Mesodermal cell (in vitro differentiated cells): Measurements from ENCODE around the gene EPHB6.

Experiments
- H3K27ac ChIP-seq: 2 replicates; pipeline ENCODE4 v1.7.0; 2013; ENCODE audit warnings: mild to moderate bottlenecking, low read depth, low read length, moderate library complexity; ENCODE audit not compliant: severe bottlenecking
- H3K36me3 ChIP-seq: 2 replicates; pipeline ENCODE4 v1.7.1; 2013; ENCODE audit warnings: mild to moderate bottlenecking, low read length, moderate library complexity; ENCODE audit not compliant: control insufficient read depth, insufficient read depth
- H3K4me1 ChIP-seq: one replicate; pipeline ENCODE4 v1.7.1; 2013; ENCODE audit warnings: mild to moderate bottlenecking, low read length; ENCODE audit not compliant: insufficient read depth, control insufficient read depth, poor library complexity, severe bottlenecking
- H3K4me3 ChIP-seq: 2 replicates; pipeline ENCODE4 v1.7.0; 2013; ENCODE audit warnings: low read length, control low read depth, mild to moderate bottlenecking; ENCODE audit not compliant: insufficient read depth, poor library complexity, severe bottlenecking; ENCODE audit errors: extremely low read depth
- H3K9me3 ChIP-seq: 2 replicates; pipeline ENCODE4 v1.7.1; 2013; ENCODE audit warnings: mild to moderate bottlenecking, low read length, moderate library complexity; ENCODE audit not compliant: control insufficient read depth
- WGBS, 2 experiments: methylation state at CpG; one replicate each; pipeline ENCODE4 v1.1.5; 2013; ENCODE audit warnings: missing lambda C conversion rate in 2 of 2; ENCODE audit not compliant: insufficient coverage in 2 of 2; 5-methylcytosine and 5-hydroxymethylcytosine counted together

EPHB6 gene

GRCh38 chr7:142873871-142874270 lies 19.0 kb downstream of the EPHB6 start:
- no peak overlapping the region for H3K27ac ChIP-seq
- no peaks in the 10 kb centered on the region for H3K36me3 ChIP-seq
- 88 to 90% methylated on average over 2 to 5 of the region's 5 CpGs for WGBS, 2 experiments
- no peaks in the 10 kb centered on the region for H3K4me1 ChIP-seq
- H3K4me3 ChIP-seq, result no peak overlapping the region
- no peaks in the 10 kb centered on the region for H3K9me3 ChIP-seq

- WGBS, 2 experiments, result 92 to 97% methylated on average over 6 to 7 of the region's 7 CpGs
- H3K27ac ChIP-seq, result no peak overlapping the region
Measured at GRCh38 chr7:142874409-142874808, 19.5 kb downstream of the EPHB6 start.

GRCh38 chr7:142874837-142875236 lies 20.0 kb downstream of the EPHB6 start:
- Histone ChIP-seq H3K27ac (no peak overlapping the region), H3K4me1 (no peaks in the 10 kb centered on the region), H3K36me3 (no peaks in the 10 kb centered on the region), H3K9me3 (no peaks in the 10 kb centered on the region), H3K4me3 (no peak overlapping the region)
- WGBS, 2 experiments, result 90 to 98% methylated on average over 2 to 5 of the region's 6 CpGs

More at GRCh38 chr7:142874409-142874808, 19.5 kb downstream of the EPHB6 start:
- Histone ChIP-seq H3K36me3 (no peaks in the 10 kb centered on the region), H3K4me1 (no peaks in the 10 kb centered on the region), H3K4me3 (no peak overlapping the region), H3K9me3 (no peaks in the 10 kb centered on the region)

- no peaks in the 10 kb centered on the region for H3K4me1 ChIP-seq
- WGBS, 2 experiments, result 96 to 100% methylated on average over 6 to 14 of the region's 14 CpGs
- no peaks in the 10 kb centered on the region for H3K36me3 ChIP-seq
- H3K27ac ChIP-seq, result no peak overlapping the region
- H3K4me3 ChIP-seq, result no peak overlapping the region
- no peaks in the 10 kb centered on the region for H3K9me3 ChIP-seq
Measured at GRCh38 chr7:142875456-142875855, 20.6 kb downstream of the EPHB6 start.

- H3K4me1 ChIP-seq, result no peaks in the 10 kb centered on the region
- H3K27ac ChIP-seq, result no peak overlapping the region
- no peaks in the 10 kb centered on the region for H3K9me3 ChIP-seq
- WGBS, 2 experiments, result 91 to 100% methylated on average over 4 to 5 of the region's 9 CpGs
- no peaks in the 10 kb centered on the region for H3K36me3 ChIP-seq
- H3K4me3 ChIP-seq, result no peak overlapping the region
Measured at GRCh38 chr7:142876236-142876960, 21.5 kb downstream of the EPHB6 start.

- Histone ChIP-seq H3K4me3 (no peak overlapping the region), H3K9me3 (no peaks in the 10 kb centered on the region), H3K4me1 (no peaks in the 10 kb centered on the region), H3K36me3 (no peaks in the 10 kb centered on the region), H3K27ac (no peak overlapping the region)
- WGBS, 2 experiments, result 87 to 90% methylated on average over 13 to 14 of the region's 18 CpGs
Measured at GRCh38 chr7:142876991-142877910, 22.4 kb downstream of the EPHB6 start.

GRCh38 chr7:142878315-142878714 lies 23.4 kb downstream of the EPHB6 start:
- Histone ChIP-seq H3K4me1 (no peaks in the 10 kb centered on the region), H3K9me3 (no peaks in the 10 kb centered on the region), H3K36me3 (no peaks in the 10 kb centered on the region), H3K4me3 (no peak overlapping the region), H3K27ac (no peak overlapping the region)
- WGBS, 2 experiments, result 91 to 100% methylated on average over 1 to 3 of the region's 3 CpGs

GRCh38 chr7:142879060-142879459 lies 24.2 kb downstream of the EPHB6 start:
- no peak overlapping the region for H3K4me3 ChIP-seq
- no peaks in the 10 kb centered on the region for H3K36me3 ChIP-seq
- H3K9me3 ChIP-seq, result no peaks in the 10 kb centered on the region
- WGBS, 2 experiments, result 87 to 91% methylated on average over 5 of the region's 5 CpGs
- no peak overlapping the region for H3K27ac ChIP-seq
- no peaks in the 10 kb centered on the region for H3K4me1 ChIP-seq

- WGBS, 2 experiments, result 27 to 37% methylated on average over 5 to 7 of the region's 8 CpGs
Measured at GRCh38 chr7:142880876-142881505, 26.1 kb downstream of the EPHB6 start.

GRCh38 chr7:142881586-142882337 lies 26.9 kb downstream of the EPHB6 start:
- Histone ChIP-seq H3K36me3 (no peaks in the 10 kb centered on the region), H3K27ac (no peak overlapping the region), H3K4me1 (no peaks in the 10 kb centered on the region), H3K9me3 (no peaks in the 10 kb centered on the region), H3K4me3 (no peak overlapping the region)
- 93 to 94% methylated on average over 5 of the region's 9 CpGs for WGBS, 2 experiments

More at GRCh38 chr7:142880876-142881505, 26.1 kb downstream of the EPHB6 start:
- H3K4me3 ChIP-seq, result no peak overlapping the region
- H3K9me3 ChIP-seq, result no peaks in the 10 kb centered on the region
- H3K36me3 ChIP-seq, result no peaks in the 10 kb centered on the region
- H3K4me1 ChIP-seq, result no peaks in the 10 kb centered on the region
- H3K27ac ChIP-seq, result no peak overlapping the region
